Mesenteric fat pad (tissue), 1 donor: ENCODE results near the gene DMBT1. TPM values are rescaled to one million over a fixed set of nuclear protein-coding genes. Genes with fewer than 3 reads are reported as not detected.
"Not testable (repeated sequence)": the region's sequence is repeated elsewhere in the genome, so short reads cannot be mapped to it uniquely, and the experiment has no call there.

ENCODE experiments used
- DNase-seq: peaks from one replicate; pipeline ENCODE4 v3.0.0-alpha.2; 2020; ENCODE audit warnings: low spot score
- total RNA-seq: library from RNA; stranded (reverse); fragmentation: NEBNext Ultra II Directional; extraction: Animal tissue kit (Norgen Biotek cat#: 25700); gene quantifications from one replicate; pipeline ENCODE4 v1.2.1, GENCODE V29; 2021
- donor health status: DM: yes; HTN: yes; CAD: no.

DMBT1 gene
- total RNA-seq, 1 donor from 2014 or later: 1.2 TPM

GRCh38 chr10:122577311-122577885, 16.8 kb downstream of the DMBT1 start:
- no peak for DNase-seq

- not testable (repeated sequence) for DNase-seq
Measured at GRCh38 chr10:122586070-122586469, 25.5 kb downstream of the DMBT1 start.

DNA sequence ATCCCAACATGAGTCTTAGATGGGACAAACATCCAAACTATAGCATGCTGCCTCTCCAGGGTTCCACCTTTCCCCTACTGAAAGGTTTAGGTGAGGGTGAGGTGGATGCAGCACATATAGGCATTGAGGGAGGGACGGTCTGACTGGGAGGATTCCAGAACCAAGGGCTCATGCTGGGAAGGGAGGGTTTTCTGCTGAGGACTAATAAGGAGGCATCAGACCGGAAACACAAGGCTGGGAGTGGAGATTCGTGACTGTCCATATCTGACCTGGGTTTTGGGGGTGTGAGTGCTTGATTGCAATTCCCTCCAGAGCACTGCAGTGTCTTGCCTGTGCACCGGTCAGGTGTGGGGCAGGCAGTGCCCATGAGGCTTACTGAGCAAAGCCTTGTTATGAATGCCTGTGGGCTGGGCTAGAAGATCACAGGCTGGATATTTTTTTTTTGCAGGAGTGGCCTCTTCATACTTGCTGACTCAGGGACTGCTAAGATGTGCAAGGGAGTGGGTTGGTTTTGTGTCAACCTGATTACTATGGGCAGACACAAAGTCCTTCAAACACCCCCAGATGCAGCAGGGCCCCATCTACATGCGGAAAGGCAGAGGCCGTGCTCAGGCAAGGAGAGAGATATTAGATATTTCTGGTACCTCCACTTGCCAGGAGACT, 26.7 kb downstream of the DMBT1 start:
- DNase-seq: no peak

DNA sequence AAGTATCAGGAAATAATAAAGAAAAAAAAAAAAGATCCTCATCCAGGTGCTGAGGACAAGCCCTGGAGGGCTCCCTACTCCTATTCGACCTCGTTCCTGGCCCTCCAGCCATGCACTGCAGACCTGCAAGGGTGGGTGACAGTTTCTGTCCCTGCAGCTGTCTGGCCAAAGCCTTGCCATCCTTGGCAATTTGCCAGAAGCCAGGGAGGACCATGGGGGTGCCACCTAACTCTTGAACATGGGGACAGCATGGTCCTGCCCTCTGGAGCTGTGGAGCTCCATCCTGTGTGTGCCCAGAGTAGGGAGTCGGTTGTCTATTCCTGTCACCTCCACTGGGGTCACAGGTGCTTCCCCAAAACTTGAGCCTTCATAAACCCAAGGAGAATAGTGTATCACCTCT, 27.8 kb downstream of the DMBT1 start:
- DNase-seq: no peak

GRCh38 chr10:122590153-122590552, 29.6 kb downstream of the DMBT1 start:
- no peak for DNase-seq

DNA sequence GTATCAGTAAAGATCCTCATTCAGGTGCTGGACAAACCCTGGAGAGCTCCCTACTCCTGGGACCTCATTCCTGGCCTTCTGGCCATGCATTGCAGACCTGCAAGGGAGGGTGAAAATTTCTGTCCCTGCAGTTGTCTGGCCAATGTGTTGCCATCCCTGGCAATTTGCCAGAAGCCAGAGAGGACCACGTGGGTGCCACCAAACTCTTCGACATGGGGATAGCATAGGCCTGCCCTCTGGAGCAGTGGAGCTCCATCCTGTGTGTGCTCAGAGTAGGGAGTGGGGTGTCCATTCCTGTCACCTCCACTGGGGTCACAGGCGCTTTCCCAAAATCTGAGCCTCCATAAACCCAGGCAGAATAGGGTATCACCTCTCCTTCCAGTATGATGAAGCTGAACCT, 31.2 kb downstream of the DMBT1 start:
- no peak for DNase-seq

GRCh38 chr10:122592161-122592560, 31.6 kb downstream of the DMBT1 start:
- DNase-seq: no peak

GRCh38 chr10:122617476-122618270, 57.1 kb downstream of the DMBT1 start:
- DNase-seq: peak; percentile 76

DNA sequence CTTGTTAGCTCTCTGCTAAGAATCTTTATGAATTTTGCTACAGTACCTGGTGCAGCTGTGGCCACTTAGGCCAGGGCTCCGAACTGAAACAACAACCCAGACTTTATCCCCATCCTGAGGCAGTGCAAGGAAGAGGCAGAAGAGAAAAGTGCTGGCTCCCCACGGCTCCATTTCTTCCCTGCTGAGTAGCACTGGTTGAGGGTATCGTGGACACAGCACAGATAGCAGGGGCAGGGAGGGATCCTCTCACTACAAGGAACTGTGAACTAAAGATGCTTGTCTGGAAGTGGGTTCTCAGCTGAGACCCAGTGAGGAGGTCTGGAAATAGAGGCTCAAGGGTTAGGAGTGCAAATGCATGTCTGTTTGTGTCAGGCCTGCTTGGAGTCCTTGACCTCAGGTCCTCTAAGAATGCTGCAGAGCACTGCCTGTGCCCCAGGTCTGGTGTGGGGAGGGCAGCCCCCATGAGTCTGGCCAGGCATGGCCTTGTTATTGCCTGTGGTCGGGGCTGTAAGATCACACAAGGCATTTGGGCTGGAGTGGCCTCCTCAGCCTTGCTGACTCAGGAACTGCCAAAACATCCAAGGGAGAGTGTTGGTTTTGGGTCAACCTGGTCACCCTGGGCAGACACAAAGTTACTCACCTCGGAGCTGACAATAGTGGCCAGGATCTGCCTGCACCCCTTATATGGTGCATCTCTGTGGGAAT, 58.1 kb downstream of the DMBT1 start:
- peak; percentile 57 for DNase-seq

DNA sequence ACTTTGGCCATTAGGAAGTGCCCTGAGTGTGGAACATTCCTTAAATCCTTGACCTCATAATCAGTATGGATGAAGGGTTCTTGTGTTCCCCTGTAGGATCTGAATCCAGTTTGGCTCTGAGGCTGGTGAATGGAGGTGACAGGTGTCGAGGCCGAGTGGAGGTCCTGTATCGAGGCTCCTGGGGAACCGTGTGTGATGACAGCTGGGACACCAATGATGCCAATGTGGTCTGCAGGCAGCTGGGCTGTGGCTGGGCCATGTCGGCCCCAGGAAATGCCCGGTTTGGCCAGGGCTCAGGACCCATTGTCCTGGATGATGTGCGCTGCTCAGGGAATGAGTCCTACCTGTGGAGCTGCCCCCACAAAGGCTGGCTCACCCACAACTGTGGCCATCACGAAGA, 60.4 kb downstream of the DMBT1 start:
- not testable (repeated sequence) for DNase-seq

- no peak for DNase-seq
Measured at GRCh38 chr10:122624546-122624945, 64.0 kb downstream of the DMBT1 start.

GRCh38 chr10:122630526-122630925, 70.0 kb downstream of the DMBT1 start:
- peak; percentile 51 for DNase-seq

GRCh38 chr10:122632031-122632430, 71.5 kb downstream of the DMBT1 start:
- DNase-seq: peak; percentile 83

DNA sequence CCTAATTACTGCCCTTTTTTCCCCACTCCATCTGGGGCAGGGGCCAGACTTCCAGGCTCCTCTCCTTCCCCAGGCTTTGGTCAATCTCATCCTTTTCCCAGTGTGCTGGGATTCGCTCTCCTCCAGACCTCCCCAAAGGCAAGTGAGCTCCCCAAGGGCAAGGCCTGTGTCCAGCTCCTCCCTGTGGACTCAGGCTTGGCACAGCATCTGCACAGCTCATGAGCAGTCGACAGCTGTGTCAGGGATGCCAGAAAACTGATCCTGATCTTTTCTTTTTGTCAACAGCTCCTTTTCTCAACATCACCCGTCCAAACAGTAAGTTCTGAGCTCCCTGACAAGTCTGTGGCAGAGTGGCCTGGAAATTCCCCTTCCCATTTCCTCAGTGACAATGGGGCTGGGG, 72.0 kb downstream of the DMBT1 start:
- peak; percentile 68 for DNase-seq

DNA sequence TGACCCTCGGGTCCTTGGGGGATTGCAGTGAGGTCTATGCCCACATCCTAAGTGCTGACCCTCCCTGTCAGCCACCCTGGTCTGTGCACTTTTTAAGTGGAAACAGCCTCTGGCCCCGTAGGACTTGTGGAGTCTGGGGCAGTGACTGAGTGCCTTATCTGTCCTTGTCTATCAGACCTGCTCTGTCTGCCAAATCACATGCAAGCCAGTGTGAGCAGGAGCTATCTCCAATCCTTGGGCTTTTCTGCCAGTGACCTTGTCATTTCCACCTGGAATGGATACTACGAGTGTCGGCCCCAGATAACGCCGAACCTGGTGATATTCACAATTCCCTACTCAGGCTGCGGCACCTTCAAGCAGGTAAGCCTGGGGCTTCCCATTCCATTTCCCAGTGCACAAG, 76.4 kb downstream of the DMBT1 start:
- DNase-seq: peak; percentile 55

- DNase-seq: peak; percentile 11
Measured at GRCh38 chr10:122637376-122637775, 76.8 kb downstream of the DMBT1 start.

- DNase-seq: peak; percentile 9
Measured at GRCh38 chr10:122638106-122638505, 77.6 kb downstream of the DMBT1 start.

DNA sequence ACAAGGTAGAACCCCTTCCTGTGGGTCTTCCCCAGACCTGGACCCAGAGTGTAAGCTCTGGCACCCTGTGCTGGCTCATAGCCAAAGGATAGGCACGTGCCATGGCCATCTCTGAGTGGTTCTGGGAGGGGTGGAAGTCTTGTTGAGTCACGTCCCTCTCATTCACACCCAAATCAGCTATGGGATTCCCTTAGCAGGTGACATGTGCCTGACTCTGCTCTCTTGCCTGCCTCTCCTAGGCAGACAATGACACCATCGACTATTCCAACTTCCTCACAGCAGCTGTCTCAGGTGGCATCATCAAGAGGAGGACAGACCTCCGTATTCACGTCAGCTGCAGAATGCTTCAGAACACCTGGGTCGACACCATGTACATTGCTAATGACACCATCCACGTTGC, 79.2 kb downstream of the DMBT1 start:
- peak; percentile 64 for DNase-seq

DNA sequence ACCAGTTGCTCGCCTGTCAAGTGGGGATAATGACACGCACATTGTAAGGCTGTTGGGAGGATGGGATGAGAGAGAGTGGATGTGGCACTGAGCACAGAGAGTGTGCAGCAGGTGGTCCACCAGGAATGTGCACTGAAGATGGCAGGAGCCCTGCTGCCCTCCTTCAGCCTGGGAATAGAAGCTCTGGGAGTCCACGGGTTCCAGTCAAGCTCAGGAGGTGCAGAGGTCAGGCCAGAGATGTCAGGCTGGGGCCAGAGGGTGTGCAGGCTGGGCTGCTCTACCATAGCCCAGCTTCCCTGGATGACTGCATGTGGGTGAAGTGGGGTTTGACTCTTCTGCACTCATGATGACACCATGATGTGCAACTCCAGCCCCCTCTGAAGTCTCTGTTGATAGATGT, 80.4 kb downstream of the DMBT1 start:
- DNase-seq: peak; percentile 68

DNA sequence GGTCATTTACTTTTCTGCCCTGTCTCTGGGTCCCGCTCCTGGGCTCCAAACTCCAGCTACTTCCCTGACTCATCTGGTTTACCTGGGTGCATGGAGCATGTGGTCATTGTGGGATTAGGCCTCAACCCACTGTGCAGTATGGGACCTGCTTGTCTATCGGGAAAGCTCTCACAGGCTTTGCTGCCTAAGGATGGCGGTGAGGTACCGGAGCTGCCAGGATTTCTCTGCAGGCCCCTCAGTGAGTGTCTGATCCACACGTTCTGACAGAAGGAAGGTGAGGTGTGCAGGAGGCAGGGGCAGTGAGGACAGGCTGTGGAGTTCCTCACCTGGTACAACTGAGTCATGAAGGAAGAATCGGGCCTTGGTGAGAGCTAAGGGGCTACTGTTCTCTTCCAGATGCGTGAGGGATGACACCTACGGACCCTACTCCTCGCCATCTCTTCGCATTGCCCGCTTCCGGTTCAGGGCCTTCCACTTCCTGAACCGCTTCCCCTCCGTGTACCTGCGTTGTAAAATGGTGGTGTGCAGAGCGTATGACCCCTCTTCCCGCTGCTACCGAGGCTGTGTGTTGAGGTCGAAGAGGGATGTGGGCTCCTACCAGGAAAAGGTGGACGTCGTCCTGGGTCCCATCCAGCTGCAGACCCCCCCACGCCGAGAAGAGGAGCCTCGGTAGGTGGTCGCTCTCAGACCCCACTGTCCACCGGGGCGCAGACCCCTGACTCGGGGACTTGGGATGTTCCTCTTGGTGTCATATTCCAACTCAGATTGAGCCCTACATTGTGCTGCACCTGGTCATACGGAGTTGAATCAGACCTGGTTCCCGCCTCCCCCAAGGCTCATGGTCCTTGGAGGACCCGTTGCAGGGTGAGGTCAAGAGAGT, 82.4 kb downstream of the DMBT1 start:
- DNase-seq: peak; percentile 65
